LNCAP (cell line): ENCODE data around the gene HNRNPR.

Experiments
- CTCF ChIP-seq: fragments of 450-650 bp; IDR thresholded peaks from 2 replicates; pipeline ENCODE4 v1.5.1; 2017; ENCODE audit warnings: mild to moderate bottlenecking

The HNRNPR gene

GRCh38 chr1:23273450-23274133 lies 70.5 kb downstream of the HNRNPR start:
- TF ChIP-seq CTCF, result no peak

GRCh38 chr1:23263380-23263887 lies 80.7 kb downstream of the HNRNPR start:
- TF ChIP-seq CTCF, result no peak
